Brain microvascular endothelial cell (primary cell): Measurements from ENCODE around the gene RCAN1.

Source experiments
- DNase-seq: peaks from one replicate; pipeline ENCODE4 v3.0.0-alpha.2; 2020
- H3K27ac ChIP-seq: fragments of 250-450 bp; sonication (Bioruptor Pico); 2 replicates; pipeline ENCODE4 v1.5.1; 2020; ENCODE audit warnings: mild to moderate bottlenecking, moderate library complexity
- H3K27me3 ChIP-seq: fragments of 250-450 bp; sonication (Bioruptor Pico); replicated peaks from 2 replicates; pipeline ENCODE4 v1.5.1; 2020; ENCODE audit warnings: mild to moderate bottlenecking
- H3K36me3 ChIP-seq: fragments of 250-450 bp; sonication (Bioruptor Pico); replicated peaks from 2 replicates; pipeline ENCODE4 v1.5.1; 2020; ENCODE audit warnings: mild to moderate bottlenecking
- H3K4me3 ChIP-seq: 2 replicates; pipeline ENCODE4 v1.5.1; 2011; ENCODE audit warnings: low read depth, mild to moderate bottlenecking, control low read depth, low read length, moderate library complexity
- in situ Hi-C: cut with HindIII; loops from 2 replicates; pipeline ENCODE4 v1.10.0; 2017; ENCODE audit warnings: low sequenced_read_pairs, low pct_ligation_motif_present
- TF ChIP-seq, protein P1 (sequence below): IDR thresholded peaks from 2 replicates; pipeline ENCODE4 v1.5.1; 2011; ENCODE audit warnings: low read depth, mild to moderate bottlenecking, moderate library complexity, low read length, control low read depth, inconsistent platforms; ENCODE audit errors: missing control alignments

The RCAN1 gene

DNA sequence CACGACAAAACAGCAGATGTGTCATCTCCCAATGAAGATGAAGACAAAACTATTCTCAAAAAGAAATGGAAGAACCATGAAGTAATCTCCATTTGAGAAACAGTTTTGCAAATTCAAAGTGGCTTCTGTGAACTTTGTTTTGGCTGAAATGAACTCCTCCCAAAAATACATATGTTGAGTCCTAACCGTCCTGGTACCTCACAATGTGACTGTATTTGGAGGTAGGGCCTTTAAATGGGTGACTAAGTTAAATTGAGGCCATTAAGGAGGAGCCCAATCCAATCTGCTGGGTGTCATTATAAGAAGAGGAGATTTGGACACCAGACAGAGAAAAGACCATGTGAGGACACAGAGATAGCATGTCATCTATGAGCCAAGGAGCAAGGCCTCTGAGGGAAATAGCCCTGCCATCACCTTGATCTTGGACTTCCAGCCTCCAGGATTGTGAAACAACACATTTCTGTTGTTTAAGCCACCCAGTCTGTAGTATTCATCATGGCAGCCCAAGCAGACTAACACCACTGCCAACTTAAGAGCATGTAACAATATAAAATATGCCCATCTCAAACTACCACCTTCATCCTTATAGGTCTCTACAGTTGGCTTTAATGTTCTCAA, 64.6 kb downstream of the RCAN1 start:
- no peaks in the 10 kb centered on the region for H3K27me3 ChIP-seq
- H3K36me3 ChIP-seq, result no peaks in the 10 kb centered on the region
- H3K27ac ChIP-seq, result no peak overlapping the region
- TF ChIP-seq, protein P1, sequence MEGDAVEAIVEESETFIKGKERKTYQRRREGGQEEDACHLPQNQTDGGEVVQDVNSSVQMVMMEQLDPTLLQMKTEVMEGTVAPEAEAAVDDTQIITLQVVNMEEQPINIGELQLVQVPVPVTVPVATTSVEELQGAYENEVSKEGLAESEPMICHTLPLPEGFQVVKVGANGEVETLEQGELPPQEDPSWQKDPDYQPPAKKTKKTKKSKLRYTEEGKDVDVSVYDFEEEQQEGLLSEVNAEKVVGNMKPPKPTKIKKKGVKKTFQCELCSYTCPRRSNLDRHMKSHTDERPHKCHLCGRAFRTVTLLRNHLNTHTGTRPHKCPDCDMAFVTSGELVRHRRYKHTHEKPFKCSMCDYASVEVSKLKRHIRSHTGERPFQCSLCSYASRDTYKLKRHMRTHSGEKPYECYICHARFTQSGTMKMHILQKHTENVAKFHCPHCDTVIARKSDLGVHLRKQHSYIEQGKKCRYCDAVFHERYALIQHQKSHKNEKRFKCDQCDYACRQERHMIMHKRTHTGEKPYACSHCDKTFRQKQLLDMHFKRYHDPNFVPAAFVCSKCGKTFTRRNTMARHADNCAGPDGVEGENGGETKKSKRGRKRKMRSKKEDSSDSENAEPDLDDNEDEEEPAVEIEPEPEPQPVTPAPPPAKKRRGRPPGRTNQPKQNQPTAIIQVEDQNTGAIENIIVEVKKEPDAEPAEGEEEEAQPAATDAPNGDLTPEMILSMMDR, result no peak
- DNase-seq, result no peak
- in situ Hi-C loops, result no loop called here
- H3K4me3 ChIP-seq, result no peak overlapping the region

DNA sequence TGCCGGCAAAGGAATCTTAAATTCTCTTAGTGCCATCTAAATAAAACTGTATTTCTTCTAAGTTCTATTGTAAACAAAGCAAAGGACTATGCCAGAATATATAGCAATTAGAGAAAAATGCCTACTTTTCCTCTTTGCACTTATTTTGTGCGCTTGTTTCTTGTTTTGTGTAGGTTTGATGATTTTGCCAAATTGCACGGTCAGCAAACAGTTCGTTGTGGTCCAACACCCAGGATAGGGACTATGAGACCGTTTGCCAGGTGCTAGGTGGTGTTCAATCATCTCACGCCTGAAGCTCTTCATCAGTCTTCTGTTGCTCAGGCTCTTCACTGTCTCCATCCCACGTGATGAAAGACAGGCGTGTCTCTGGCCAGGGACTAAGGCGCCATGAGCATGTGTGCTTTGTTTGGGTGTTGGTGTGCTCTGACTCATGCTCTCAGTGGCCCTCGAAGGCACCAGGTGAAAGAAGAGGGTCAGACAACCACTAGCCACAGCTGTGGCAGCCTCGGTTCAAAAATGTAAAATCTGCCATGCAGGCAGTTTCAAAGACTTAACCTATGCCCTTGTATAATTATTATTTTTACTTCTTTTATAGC, 66.0 kb downstream of the RCAN1 start:
- Histone ChIP-seq H3K27me3 (no peaks in the 10 kb centered on the region), H3K36me3 (no peaks in the 10 kb centered on the region), H3K27ac (no peak overlapping the region), H3K4me3 (no peak overlapping the region)
- in situ Hi-C loops, result no loop called here
- TF ChIP-seq, protein P1, result no peak
- DNase-seq, result no peak

DNA sequence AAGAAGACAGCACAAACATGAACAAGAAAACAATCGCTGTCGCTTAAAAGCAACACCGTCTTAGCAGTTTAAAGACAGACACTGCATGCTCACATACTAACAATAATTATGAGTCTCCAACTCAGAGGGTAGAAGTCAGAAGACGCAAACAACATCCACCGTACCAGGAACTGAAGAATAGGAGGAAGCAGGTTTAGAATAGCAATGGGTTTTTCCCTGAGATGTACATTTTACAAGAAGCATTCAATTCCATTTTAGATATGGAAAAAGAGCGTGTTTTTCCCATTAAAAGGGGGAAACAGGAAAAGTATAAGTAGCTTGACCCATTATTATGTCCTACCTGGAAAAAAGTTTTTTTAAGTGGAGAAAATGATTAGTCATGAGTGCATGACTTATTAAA, 68.4 kb downstream of the RCAN1 start:
- DNase-seq, result no peak
- TF ChIP-seq, protein P1, result no peak
- Histone ChIP-seq H3K4me3 (no peak overlapping the region), H3K36me3 (no peaks in the 10 kb centered on the region), H3K27me3 (no peaks in the 10 kb centered on the region), H3K27ac (no peak overlapping the region)
- in situ Hi-C loops, result no loop called here

DNA sequence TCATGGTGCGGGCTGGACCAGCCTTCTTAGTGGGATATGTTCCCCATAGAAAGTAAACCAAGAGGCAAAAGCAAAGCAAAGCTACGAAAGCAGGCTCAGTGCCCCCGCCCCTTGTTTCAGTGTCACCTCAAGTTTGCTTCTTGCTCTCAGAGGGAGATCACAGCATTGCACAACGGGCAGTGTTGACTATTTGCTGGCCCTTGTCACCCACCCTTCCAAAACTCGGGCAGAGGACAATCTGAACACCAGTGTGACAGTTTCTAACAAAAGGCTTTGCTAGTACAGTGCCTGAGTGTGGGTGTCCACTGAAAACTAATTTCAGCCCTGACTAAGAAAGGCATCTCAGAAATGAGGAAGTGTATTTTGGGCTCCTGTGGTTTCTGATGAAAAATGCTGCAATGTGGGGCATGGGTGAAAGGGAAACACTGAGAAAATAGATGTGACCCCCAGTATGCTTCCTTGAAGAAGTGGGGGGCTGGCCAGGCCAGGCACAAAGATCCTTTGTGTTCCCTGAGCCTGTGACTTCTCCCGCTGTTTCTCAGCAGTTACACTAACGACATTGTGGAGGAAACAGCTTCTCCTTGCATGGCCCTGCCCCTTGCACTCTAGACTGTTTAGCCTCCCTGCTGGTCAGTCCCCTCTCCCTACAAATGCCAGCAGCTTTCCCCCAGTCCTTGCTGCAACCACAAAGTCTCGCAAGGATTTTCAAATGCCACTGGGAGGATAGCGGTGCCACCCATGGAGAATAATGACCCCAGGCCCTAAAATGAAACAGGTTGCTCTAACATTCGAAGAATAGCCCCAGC, 69.6 kb downstream of the RCAN1 start:
- DNase-seq, result no peak
- TF ChIP-seq, protein P1, result no peak
- H3K27me3 ChIP-seq, result no peaks in the 10 kb centered on the region
- H3K4me3 ChIP-seq, result no peak overlapping the region
- H3K36me3 ChIP-seq, result no peaks in the 10 kb centered on the region
- H3K27ac ChIP-seq, result peak overlapping the region; percentile 58
- in situ Hi-C loops, result no loop called here

DNA sequence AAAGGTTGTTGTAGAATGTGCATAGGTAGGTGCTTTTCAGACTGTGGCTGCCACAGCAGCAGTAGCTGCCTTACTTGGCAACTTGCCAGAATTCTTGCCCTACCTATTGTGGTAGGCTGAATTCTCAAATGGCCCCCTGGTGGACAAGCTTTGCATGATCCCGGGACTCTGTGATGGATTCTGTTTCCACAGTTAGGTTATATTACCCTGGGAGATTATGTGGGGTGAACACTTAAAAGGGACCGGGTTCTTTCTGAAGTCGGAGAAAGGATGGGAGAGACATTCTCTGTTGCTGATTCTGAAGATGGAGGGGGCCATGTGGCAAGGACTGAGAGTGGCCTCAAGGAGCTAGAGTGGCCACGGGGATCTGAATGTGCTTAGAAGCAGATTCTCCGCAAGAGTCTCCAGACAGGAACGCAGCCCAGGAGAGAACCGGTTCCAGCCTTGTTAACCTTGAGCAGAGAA, 70.8 kb downstream of the RCAN1 start:
- no peaks in the 10 kb centered on the region for H3K36me3 ChIP-seq
- no peaks in the 10 kb centered on the region for H3K27me3 ChIP-seq
- TF ChIP-seq, protein P1, result peak; percentile 85
- in situ Hi-C loops, result no loop called here
- no peak overlapping the region for H3K4me3 ChIP-seq
- peak; percentile 82 for DNase-seq
- H3K27ac ChIP-seq, result no peak overlapping the region
